GM12892 (cell line): Measurements from ENCODE around the gene ITK.
"Not testable (repeated sequence)": the region's sequence is repeated elsewhere in the genome, so short reads cannot be mapped to it uniquely, and the experiment has no call there.

Experiments
- DNase-seq: peaks from one replicate; pipeline ENCODE4 v3.0.0; 2011; ENCODE audit not compliant: insufficient read length
- FAIRE-seq: peaks from 2 replicates; lab custom pipeline; 2011; peaks lifted over from hg19 to GRCh38; lab: Jason Lieb, UNC
- POLR2A ChIP-seq: IDR thresholded peaks from 2 replicates; pipeline ENCODE4 v1.6.1; 2011; ENCODE audit warnings: low read depth, low read length, control low read depth
- POLR2AphosphoS5 ChIP-seq: IDR thresholded peaks from 2 replicates; pipeline ENCODE4 v1.6.1; 2011; ENCODE audit warnings: low read depth, low read length, control low read depth
- TAF1 ChIP-seq: IDR thresholded peaks from 2 replicates; pipeline ENCODE4 v1.6.1; 2011; ENCODE audit warnings: low read depth, mild to moderate bottlenecking, control low read depth, low read length, borderline replicate concordance

ITK gene

DNA sequence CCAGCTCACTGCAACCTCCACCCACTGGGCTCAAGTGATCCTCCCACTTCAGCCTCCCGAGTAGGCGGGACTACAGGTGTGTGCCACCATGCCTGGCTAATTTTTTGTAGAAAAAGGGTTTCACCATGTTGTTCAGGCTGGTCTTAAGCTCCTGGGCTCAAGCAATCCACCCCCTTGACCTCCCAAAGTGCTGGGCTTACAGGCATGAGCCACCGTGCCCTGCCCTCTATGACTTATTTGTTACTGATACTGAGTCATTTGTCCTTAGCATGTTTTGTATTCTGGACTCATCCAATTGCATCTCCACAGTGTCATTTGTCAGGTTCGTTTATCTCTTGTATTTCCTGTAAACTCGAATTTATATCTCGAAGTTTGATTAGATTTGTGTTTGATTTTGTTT is 2.7 kb upstream of the ITK start:
- no peak for FAIRE-seq
- TF ChIP-seq POLR2A = no peak
- TF ChIP-seq POLR2AphosphoS5 = no peak
- TF ChIP-seq TAF1 = no peak
- no peak for DNase-seq

DNA sequence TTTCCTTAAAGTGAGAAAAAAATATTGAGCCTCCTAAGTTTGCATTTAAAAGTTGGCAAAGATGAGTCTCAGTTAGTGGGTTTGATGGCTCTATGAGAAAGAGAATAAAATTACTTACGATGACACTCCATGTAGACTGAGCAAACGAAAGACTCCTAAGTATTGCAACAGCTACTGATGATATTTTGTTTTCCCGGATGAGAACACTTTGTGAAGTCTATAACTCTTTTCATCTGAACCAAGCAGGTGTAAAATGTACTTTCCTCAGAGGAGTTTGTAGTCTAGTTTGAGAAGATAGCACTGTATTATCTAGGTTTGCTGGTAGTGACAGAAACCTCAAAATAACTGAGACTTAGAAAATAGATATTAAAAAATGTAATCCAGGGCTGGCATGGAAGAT is 1.7 kb upstream of the ITK start:
- DNase-seq (no peak), FAIRE-seq (no peak)
- TF ChIP-seq POLR2A (no peak), POLR2AphosphoS5 (no peak), TAF1 (no peak)

DNA sequence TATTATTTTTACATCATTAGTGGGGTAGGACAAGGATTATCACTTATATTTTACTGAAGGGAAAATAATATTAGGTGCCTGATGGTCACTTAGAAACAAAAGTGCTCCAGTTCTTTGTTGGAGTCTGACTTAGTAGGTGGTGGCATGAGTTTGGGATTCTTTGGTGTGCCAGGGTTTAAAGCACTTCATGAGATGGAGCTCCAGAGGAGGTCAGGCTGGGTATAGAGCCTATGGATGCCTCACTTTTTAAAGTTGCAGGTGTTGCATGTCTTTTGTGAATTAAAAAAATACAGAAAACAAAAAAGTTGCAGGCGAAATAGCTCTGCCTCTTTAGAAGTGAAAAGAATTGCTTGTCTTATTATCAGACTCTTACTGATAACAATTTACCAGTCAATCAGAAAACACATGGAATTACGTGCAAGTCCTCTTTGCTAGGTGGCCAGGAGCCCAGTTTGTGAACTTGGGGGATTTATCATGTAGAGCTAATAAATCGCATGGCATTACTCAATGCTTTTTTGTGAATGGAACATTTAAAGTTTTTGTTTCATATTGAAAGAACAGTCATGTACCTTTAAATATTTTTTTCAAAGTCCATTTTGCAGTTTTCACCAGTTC is 1.6 kb downstream of the ITK start:
- TF ChIP-seq TAF1 = no peak
- TF ChIP-seq POLR2A = no peak
- TF ChIP-seq POLR2AphosphoS5 = no peak
- no peak for FAIRE-seq
- no peak for DNase-seq

DNA sequence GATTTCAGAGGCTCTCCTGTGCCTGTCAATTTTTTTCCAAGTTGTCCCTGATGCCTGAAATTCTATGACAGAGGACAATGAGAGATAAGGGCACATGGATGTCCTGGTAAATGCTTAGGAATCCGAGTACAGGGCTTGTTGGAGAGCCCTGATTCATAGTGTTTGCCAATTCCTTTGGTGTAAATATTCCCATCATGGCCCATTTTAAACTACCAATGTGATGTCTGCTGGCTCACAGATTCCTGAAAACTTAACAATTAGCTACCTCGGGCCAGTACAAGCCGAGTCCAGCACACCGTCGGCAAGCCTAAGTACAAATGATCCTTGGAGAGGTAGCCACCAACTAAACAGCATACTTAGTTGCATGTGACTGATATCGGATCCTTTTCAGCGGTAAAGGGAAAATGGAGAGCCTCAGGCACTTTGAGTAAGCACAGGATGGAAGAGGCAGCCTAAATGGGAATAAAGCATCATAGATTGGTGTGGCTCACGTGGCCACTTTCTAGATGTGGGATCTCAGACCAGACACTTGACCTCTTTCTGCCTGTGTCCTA is 3.6 kb downstream of the ITK start:
- FAIRE-seq = no peak
- TF ChIP-seq TAF1 = no peak
- TF ChIP-seq POLR2A = no peak
- no peak for TF ChIP-seq POLR2AphosphoS5
- DNase-seq = no peak

DNA sequence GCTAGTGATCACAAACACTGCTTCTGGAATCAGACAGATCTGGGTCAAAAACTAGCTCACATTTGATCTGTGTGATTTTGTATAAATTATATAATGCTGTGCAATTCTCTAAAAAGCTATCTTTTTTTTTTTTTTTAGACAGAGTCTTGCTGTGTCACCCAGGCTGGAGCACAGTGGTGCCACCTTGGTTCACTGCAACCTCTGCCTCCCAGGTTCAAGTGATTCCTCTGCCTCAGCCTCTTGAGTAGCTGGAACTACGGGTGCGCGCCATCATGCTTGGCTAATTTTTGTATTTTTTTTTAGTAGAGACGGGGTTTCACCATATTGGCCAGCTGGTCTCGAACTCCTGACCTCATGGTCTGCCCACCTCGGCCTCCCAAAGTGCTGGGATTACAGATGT is 4.5 kb downstream of the ITK start:
- not testable (repeated sequence) for FAIRE-seq, DNase-seq

DNA sequence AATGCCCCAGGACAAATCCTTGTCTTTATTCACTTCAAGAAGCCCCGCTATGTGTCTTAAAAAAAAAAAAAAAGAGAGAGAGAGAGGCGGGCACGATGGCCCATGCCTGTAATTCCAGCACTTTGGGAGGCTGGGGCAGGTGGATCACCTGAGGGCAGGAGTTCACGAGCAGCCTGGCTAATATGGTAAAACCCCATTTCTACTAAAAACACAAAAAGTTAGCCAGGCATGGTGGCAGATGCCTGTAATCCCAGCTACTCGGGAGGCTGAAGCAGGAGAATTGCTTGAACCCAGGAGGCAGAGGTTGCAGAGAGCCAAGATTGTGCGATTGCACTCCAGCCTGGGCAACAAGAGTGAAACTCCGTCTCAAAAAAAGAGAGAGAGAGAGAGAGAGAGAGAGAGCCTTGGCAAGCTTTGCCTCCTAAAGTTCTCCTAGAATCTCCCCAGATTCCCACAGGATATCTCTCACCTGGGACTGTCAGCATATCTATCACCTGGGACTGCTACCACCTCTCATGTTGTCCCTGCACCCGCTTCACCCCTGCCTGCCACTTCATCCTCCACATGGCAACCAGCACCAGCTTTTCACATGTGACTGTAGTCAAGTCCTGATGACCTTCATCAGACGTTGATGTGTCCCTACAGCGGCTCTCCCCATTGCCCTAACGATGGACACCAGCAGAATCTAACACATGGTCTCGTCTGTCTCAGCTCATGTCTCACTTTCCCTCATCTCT is 5.8 kb downstream of the ITK start:
- no peak for DNase-seq
- TF ChIP-seq POLR2A (no peak), POLR2AphosphoS5 (no peak), TAF1 (no peak)
- no peak for FAIRE-seq

DNA sequence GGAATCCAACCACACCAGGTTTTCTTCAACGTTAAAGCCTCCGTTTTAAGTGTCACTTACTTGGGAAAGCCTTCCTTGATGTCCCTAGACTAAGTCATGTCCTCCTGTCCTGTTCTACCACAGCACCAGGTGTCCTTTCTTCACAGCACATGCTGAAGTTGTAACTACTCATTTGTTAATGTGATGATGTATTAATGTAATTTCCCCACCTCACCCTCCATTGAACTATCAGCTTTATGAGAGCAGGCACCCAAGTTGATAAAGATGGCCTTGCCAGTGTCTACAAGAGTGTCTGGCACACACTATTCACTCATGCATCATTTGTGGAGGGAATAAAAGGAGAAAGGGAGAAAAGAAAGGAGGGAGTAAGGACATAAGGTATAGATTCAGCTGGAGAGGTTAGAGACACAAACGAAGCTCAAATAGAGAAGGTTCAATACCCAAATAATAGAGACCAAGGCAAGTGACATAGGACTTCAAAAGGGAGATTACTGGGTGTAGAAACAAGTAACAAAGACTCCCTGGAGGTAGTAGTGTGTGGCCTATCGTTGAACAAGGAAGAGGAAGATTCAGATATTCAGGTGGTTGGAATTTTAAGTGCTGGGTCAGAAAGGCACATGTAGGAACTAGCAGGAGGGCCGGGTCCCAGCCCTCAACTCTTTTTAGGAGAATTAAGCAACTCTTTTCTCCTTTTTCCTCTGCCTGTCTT is 6.6 kb downstream of the ITK start:
- no peak for TF ChIP-seq TAF1
- FAIRE-seq (no peak), DNase-seq (no peak)

DNA sequence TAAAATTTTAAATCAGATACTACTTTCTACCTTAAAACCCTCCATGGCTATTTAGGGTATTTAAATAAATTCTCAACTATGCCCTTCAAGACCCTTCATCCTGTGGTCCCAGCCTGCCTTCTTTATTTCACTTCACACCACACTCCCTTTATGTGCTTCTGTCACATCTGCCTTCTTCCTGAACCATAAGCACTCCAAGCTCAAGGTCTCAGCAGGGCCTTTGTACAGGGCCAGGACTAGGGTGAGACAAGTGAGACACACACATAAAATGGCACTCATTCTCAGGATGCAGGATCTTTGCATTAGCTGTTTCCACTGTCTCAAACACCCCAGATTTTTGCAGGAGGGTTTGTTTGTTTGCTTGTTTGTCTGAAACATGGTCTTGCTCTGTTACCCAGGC is 7.6 kb downstream of the ITK start:
- TF ChIP-seq POLR2AphosphoS5 = no peak
- no peak for TF ChIP-seq TAF1
- no peak for TF ChIP-seq POLR2A
- no peak for FAIRE-seq

DNA sequence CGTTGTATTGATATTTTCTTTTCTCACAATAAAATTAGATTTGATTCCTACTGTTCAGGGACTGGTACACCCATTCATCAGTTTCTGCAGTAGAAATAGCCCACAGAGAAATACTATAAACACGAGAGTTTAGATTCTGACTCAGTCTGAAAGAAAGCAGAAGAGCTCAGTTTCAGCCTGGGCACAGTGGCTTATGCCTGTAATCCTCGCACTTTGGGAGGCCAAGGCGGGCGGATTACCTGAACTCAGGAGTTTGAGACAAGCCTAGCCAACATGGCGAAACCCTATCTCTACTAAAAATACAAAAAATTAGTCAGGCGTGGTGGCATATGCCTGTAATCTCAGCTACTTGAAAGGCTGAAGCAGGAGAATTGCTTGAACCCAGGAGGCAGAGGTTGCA is 8.6 kb downstream of the ITK start:
- TF ChIP-seq POLR2AphosphoS5 (no peak), POLR2A (no peak), TAF1 (no peak)
- DNase-seq (no peak), FAIRE-seq (peak; percentile 83)

More for the DNA sequence above, 7.6 kb downstream of the ITK start:
- no peak for DNase-seq

DNA sequence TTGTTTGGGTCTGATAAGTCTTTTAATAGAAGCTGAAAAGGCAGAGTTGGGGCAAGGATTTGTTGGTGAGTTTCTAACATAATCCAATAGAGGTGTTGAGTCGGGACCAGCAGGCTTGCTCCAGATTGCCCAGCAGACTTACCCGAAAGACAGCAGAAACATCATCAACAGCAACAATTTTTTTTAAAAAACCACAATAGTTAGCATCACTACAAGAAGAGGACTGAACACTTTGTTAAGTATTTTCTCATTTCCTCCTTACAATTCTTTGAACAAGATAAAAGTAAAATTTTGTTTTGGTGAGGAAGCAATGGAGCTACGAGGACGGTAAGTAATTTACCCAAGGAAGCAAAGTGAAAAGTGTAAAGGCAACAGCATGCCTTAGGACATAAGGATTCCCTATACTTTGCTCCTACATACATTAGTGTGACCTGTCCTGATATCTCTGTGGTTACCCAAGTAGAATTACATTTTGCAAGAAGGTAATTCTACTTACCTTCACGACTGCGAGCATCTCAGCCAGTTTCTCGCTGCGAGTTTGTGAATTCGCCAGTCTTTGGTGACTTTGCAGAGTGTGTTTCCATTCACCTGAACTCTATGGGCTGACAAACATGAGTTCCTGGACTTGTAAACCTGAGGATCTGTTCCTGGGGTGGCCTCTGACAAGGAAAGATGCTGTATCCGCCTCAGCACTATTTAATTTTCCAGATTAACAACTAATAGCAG is 13.2 kb downstream of the ITK start:
- no peak for TF ChIP-seq POLR2A
- DNase-seq = no peak
- FAIRE-seq = peak; percentile 67

DNA sequence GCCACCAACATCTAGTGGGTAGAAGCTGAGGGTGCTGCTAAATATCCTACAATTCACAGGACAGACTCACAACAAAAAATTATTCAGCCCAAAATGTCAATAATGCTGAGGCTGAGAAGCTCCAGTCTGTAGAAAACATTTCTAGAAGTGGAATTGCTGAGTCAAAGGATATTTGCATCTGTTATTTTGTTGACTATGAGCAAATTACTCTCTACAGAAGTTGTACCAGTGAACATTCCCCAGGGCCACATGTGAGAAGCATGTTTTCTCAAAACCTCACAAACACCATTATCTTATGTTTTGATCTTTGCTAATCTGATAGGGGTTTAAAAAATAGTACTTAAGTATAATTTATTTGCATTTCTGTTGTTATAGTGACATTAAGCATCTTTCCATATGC is 15.4 kb downstream of the ITK start:
- no peak for DNase-seq
- FAIRE-seq = no peak
- TF ChIP-seq TAF1 (no peak), POLR2AphosphoS5 (no peak), POLR2A (no peak)

DNA sequence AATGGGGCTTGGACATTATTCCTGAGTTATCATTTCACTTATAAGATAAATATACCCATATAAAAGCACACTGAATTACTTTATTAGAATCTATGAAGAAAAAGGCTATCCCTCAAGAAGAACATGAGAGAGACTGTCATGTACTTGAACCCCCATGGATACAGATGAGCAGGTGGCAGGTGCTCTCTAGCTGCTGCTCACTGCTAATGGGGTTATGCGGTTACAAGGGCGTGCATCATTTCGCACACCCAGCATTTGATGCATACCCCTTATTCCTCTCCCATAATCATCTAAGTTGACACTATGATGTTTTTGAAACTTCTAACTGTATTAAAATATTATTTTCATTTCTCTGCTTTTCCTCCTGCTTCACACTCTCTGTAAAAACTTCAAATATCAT is 16.4 kb downstream of the ITK start:
- FAIRE-seq (peak; percentile 30), DNase-seq (no peak)
- TF ChIP-seq TAF1 (no peak), POLR2A (no peak), POLR2AphosphoS5 (no peak)
